ES-I3 (cell line): ENCODE data around the gene TGFBRAP1.

Experiments
- H3K36me3 ChIP-seq: 2 replicates; pipeline ENCODE4 v1.6.1; 2013; ENCODE audit warnings: mild to moderate bottlenecking, low read length, control low read depth, moderate library complexity; ENCODE audit not compliant: insufficient read depth
- H3K4me1 ChIP-seq: 2 replicates; pipeline ENCODE4 v1.6.1; 2013; ENCODE audit warnings: mild to moderate bottlenecking, control low read depth, low read length; ENCODE audit not compliant: insufficient read depth
- H3K9ac ChIP-seq: 2 replicates; pipeline ENCODE4 v1.6.1; 2013; ENCODE audit warnings: low read depth, mild to moderate bottlenecking, low read length, moderate library complexity
- H3K9me3 ChIP-seq: 2 replicates; pipeline ENCODE4 v1.6.1; 2013; ENCODE audit warnings: mild to moderate bottlenecking, low read length, moderate library complexity; ENCODE audit not compliant: control insufficient read depth, insufficient read depth

TGFBRAP1 gene

GRCh38 chr2:105237045-105237765, 92.3 kb downstream of the TGFBRAP1 start:
- Histone ChIP-seq H3K9ac (no peak overlapping the region), H3K4me1 (peaks cover 9% of the 10 kb centered on the region; the same call in 1 of the 2 replicates), H3K36me3 (no peaks in the 10 kb centered on the region), H3K9me3 (no peaks in the 10 kb centered on the region)

GRCh38 chr2:105236060-105236424, 93.5 kb downstream of the TGFBRAP1 start:
- H3K4me1 ChIP-seq, result peaks cover 9% of the 10 kb centered on the region; the same call in 1 of the 2 replicates
- H3K9ac ChIP-seq, result no peak overlapping the region
- H3K36me3 ChIP-seq, result no peaks in the 10 kb centered on the region
- no peaks in the 10 kb centered on the region for H3K9me3 ChIP-seq

DNA sequence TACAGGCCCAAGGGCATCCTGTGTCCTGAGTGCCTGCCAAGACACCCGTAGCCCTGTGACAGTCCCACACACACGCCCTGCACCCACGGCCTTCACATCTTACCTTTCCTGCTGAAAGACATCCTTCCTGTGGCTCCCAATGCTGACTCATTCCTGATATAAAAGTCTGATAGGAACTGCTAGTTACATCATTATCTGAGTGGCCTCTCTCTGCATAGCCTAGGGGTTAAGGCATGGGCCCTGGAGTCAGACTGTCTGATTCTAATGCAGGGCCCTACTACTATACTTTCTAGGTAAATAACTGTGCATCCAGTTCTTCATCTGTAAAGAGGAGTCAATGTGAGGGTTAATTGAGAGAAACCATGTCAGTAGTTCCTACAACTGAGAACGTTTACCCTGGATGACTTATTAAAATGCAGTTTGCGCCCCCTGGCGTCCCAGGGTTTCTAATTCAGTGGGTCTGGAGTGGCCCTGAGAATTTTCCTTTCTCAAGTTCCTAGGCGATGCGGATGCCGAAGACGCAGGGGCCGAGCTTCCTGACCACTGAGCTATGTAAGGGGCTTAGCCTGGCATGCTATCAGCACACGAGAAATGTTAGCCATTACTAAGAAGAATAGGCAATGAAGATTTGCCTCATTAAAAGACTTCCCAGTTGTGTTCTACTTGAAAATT, 94.0 kb downstream of the TGFBRAP1 start:
- Histone ChIP-seq H3K9ac (no peak overlapping the region), H3K9me3 (no peaks in the 10 kb centered on the region), H3K36me3 (no peaks in the 10 kb centered on the region), H3K4me1 (peaks cover 9% of the 10 kb centered on the region; the same call in 1 of the 2 replicates)

DNA sequence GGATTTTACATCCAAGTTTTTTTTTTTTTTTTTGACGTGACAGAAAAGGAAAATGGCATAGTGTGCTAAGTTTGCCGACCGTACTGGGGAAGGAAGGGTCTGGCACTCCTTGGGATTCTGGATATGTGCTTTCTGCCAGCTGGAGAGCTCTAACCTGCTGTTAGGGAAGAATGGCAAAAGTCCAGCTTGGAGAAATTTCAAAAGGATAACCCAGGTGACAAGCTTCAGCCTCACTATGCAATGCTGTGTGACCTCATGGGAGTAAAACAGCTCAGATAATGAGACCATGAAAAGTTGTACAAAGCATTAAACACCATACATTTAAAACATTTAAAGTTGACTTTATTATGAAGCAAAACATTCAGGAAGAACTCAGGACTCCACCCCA, 98.3 kb downstream of the TGFBRAP1 start:
- no peak overlapping the region for H3K9ac ChIP-seq
- peaks cover 6% of the 10 kb centered on the region; the same call in 1 of the 2 replicates for H3K4me1 ChIP-seq
- H3K36me3 ChIP-seq, result no peaks in the 10 kb centered on the region
- H3K9me3 ChIP-seq, result no peaks in the 10 kb centered on the region

DNA sequence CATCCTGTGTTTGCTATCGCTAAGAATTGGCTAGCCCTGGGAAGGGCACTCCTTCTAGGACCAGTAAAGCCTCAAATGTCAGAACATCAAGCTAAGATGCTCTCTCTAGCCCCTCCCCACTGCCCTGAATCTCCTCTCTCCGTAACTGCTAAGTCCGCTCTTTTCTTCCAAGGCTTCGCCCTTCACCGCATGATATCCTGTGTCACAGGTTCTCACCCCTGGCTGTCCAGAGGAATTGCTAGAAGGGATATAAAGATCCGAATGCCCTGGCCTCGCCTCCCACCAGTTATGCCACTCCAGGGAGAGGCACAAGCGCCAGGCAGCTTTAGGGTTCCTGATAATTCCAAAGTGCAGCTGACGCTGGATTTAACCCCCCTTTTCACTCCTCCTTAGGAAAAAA, 105.1 kb downstream of the TGFBRAP1 start:
- H3K4me1 ChIP-seq, result no peaks in the 10 kb centered on the region
- no peaks in the 10 kb centered on the region for H3K9me3 ChIP-seq
- no peaks in the 10 kb centered on the region for H3K36me3 ChIP-seq
- no peak overlapping the region for H3K9ac ChIP-seq

DNA sequence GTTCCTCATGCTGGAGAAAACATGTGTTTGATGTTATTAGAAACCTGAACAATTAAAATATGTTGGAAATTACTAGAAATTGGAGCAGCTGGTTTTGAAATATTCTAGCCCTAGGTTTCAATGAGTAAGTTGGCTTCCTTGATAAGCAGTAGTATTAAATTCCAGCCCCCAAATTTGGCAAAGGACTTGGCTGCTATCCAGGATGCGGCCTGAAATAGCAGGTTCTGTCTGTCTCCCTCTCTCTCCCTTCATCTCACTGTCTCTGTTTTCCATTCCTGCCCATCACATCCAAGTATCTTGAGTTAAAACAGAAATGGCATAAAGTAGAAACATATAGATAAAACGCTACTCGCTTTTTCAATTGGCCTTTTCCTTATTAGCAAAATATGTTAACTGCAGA, 108.9 kb downstream of the TGFBRAP1 start:
- Histone ChIP-seq H3K36me3 (no peaks in the 10 kb centered on the region), H3K9me3 (no peaks in the 10 kb centered on the region), H3K4me1 (no peaks in the 10 kb centered on the region), H3K9ac (no peak overlapping the region)

DNA sequence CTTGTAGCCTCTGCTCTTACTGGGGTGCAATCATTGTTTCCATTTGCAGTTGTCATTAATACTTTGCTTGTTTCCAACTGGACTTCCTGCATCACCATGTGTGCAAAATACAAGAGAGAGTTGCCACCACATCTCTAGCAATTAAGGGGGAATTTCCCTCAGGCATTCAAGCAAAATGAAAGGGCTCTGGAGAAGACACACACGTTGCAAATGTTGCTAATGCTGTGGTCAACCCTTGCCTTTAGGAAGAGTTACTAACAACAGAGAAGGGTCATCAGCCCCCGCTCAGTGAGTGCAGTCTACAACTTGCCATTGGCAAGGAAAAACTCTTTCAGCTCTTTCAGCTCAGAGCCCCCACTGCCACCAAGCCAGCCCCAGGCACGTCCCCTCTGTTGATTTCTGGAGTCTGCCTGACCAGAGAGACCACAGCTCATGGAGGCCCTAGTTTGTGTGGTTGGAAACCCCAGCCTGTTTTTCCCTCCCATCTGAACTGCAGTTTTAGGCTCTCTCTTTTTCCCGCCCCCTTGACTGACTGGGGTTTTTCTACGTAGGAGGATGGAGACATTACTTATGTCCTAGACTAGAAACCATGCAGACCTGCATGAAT, 113.8 kb downstream of the TGFBRAP1 start:
- no peaks in the 10 kb centered on the region for H3K9me3 ChIP-seq
- H3K4me1 ChIP-seq, result no peaks in the 10 kb centered on the region
- no peak overlapping the region for H3K9ac ChIP-seq
- no peaks in the 10 kb centered on the region for H3K36me3 ChIP-seq
